Mucosa of rectum (tissue), 2 donors: Measurements from ENCODE around the gene GSTA4.
"Not testable (repeated sequence)": the region's sequence is repeated elsewhere in the genome, so short reads cannot be mapped to it uniquely, and the experiment has no call there.

ENCODE experiments used
- H3K27ac ChIP-seq, 2 donors: one replicate each; pipeline ENCODE4 v1.7.0; 2013; ENCODE audit warnings: inconsistent platforms in 2 of 2, low read depth in 2 of 2, low read length in 2 of 2
- H3K27me3 ChIP-seq, 2 donors: one replicate each; pipeline ENCODE4 v1.7.0; 2013; ENCODE audit warnings: low read length in 2 of 2; ENCODE audit not compliant: control insufficient read depth in 2 of 2, insufficient read depth in 2 of 2
- H3K36me3 ChIP-seq, 2 donors: one replicate each; pipeline ENCODE4 v1.7.0; 2013; ENCODE audit warnings: low read length in 2 of 2; ENCODE audit not compliant: control insufficient read depth in 2 of 2, insufficient read depth in 2 of 2
- H3K4me1 ChIP-seq, 2 donors: one replicate each; pipeline ENCODE4 v1.7.0; 2013; ENCODE audit warnings: low read length in 2 of 2, mild to moderate bottlenecking in 1 of 2; ENCODE audit not compliant: control insufficient read depth in 2 of 2, insufficient read depth in 2 of 2
- H3K4me3 ChIP-seq, 2 donors: one replicate each; pipeline ENCODE4 v1.7.0; 2013; ENCODE audit warnings: low read length in 2 of 2
- H3K9ac ChIP-seq, 2 donors: one replicate each; pipeline ENCODE4 v1.7.0; 2013; ENCODE audit warnings: low read length in 2 of 2, low read depth in 1 of 2, mild to moderate bottlenecking in 1 of 2
- H3K9me3 ChIP-seq, 2 donors: one replicate each; pipeline ENCODE4 v1.7.0; 2013; ENCODE audit warnings: low read length in 2 of 2; ENCODE audit not compliant: control insufficient read depth in 2 of 2
- donor health status: healthy.
- donor health status: Normal muscosa, but diverticular disease.

Gene GSTA4

GRCh38 chr6:52961022-52961421, 34.1 kb downstream of the GSTA4 start:
- not testable (repeated sequence) for H3K4me1 ChIP-seq, H3K27me3 ChIP-seq, H3K9ac ChIP-seq, H3K27ac ChIP-seq, H3K9me3 ChIP-seq, H3K36me3 ChIP-seq
- H3K4me3 ChIP-seq, result peak overlapping the region in 1 of 2 donors; percentile 3

GRCh38 chr6:52960211-52960610, 34.9 kb downstream of the GSTA4 start:
- not testable (repeated sequence) for H3K27me3 ChIP-seq, H3K27ac ChIP-seq, H3K4me3 ChIP-seq, H3K9ac ChIP-seq, H3K4me1 ChIP-seq, H3K36me3 ChIP-seq, H3K9me3 ChIP-seq

DNA sequence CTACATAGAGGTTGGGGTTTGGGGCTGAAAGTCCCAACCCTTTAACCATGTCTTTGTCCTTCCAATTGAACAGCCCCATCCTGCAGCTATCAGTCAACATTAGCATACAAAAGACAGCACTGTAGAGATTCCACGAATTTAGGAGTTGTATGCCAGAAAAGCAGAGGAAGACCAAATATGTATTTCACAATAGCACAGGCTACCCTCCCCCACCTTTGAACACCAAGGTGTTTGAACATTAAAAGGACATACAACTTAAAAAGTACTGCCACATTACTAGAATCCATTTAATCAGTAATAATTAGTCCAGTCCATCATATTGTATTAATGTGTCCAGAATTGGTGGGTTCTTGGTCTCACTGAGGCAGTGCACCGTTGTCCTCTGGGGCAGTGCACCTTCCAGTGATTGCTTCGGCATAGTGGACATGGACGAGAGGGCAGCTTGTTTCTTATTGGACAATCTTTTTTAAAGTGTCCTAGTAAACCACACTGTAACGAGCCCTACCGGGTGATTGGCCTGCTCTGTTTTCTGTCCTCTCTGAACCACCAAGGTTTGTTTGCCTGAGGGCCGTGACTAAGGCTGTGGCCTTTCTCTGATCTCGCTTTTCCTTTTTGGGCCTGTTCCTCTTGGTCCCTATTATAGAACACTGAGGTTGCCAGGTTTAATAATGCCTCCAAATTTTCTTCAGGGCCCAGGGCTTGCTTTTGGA, 36.4 kb downstream of the GSTA4 start:
- Histone ChIP-seq H3K9me3 (no peaks in the 10 kb centered on the region), H3K4me3 (no peak overlapping the region), H3K27ac (no peak overlapping the region), H3K36me3 (no peaks in the 10 kb centered on the region), H3K4me1 (no peaks in the 10 kb centered on the region), H3K27me3 (no peaks in the 10 kb centered on the region), H3K9ac (no peak overlapping the region)

DNA sequence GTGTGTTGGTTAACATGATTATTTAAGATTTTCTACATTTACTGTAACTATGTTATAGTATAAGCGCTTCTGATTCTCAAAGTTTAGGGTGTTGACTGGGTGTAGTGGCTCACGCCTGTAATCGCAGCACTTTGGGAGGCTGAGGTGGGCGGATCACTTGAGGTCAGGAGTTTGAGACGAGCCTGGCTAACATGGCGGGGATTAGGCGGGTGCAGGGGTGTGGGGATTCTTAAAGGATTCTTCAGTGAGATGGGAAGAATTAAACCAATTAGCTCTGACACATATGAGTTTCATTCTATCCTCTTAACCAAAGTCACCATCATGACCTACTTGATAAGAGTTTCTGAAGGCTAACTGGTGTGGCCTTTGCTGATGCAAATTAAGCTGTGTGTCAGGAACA, 39.2 kb downstream of the GSTA4 start:
- H3K4me3 ChIP-seq, result no peak overlapping the region
- no peaks in the 10 kb centered on the region for H3K9me3 ChIP-seq
- no peak overlapping the region for H3K9ac ChIP-seq
- no peaks in the 10 kb centered on the region for H3K36me3 ChIP-seq
- no peak overlapping the region for H3K27ac ChIP-seq
- no peaks in the 10 kb centered on the region for H3K27me3 ChIP-seq
- H3K4me1 ChIP-seq, result no peaks in the 10 kb centered on the region

GRCh38 chr6:52953911-52954839, 40.9 kb downstream of the GSTA4 start:
- no peaks in the 10 kb centered on the region for H3K27me3 ChIP-seq
- H3K27ac ChIP-seq, result no peak overlapping the region
- no peaks in the 10 kb centered on the region for H3K4me1 ChIP-seq
- no peak overlapping the region for H3K4me3 ChIP-seq
- no peaks in the 10 kb centered on the region for H3K9me3 ChIP-seq
- no peak overlapping the region for H3K9ac ChIP-seq
- no peaks in the 10 kb centered on the region for H3K36me3 ChIP-seq

DNA sequence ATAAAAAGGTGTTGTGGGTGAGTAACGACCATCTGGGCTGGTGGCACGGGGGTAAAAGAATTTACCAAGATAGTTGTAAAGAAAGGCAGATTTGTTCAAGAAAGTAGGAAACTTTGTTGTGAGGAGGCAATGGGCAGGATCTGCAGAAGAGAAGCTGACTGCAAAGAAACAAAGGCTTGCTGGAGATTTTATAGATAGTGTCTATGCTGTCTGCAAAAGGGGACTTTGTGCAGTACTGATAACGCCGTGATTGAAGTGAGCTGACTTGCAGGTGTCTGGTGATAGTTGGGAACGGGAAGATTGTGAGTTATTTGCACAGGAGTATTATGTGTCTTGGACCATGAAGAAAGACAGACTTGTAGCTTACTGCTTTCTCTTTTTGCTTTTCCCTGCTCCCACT, 48.8 kb downstream of the GSTA4 start:
- Histone ChIP-seq H3K36me3 (no peaks in the 10 kb centered on the region), H3K27me3 (no peaks in the 10 kb centered on the region), H3K4me1 (no peaks in the 10 kb centered on the region), H3K4me3 (no peak overlapping the region), H3K9ac (no peak overlapping the region), H3K27ac (no peak overlapping the region), H3K9me3 (no peaks in the 10 kb centered on the region)

DNA sequence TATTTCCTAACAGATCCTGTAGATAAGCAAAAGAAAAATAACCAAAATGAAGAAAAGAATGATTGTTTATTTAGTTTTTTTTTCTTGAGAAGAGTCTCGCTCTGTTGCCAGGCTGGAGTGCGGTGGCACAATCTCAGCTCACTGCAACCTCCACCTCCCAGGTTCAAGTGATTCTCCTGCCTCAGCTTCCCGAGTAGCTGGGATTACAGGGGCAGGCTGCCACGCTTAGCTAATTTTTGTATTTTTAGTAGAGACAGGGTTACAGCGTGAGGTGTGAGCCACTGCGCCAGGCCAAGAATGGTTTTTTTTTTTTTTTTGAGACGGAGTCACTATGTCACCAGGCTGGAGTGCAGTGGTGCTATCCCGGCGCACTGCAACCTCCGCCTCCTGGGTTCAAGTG, 52.3 kb downstream of the GSTA4 start:
- not testable (repeated sequence) for H3K9ac ChIP-seq, H3K36me3 ChIP-seq, H3K4me1 ChIP-seq, H3K4me3 ChIP-seq, H3K27ac ChIP-seq, H3K27me3 ChIP-seq, H3K9me3 ChIP-seq

GRCh38 chr6:52942221-52942620, 52.9 kb downstream of the GSTA4 start:
- Histone ChIP-seq H3K9me3 (no peaks in the 10 kb centered on the region), H3K36me3 (no peaks in the 10 kb centered on the region), H3K9ac (no peak overlapping the region), H3K27me3 (no peaks in the 10 kb centered on the region), H3K4me3 (no peak overlapping the region), H3K4me1 (no peaks in the 10 kb centered on the region), H3K27ac (no peak overlapping the region)

DNA sequence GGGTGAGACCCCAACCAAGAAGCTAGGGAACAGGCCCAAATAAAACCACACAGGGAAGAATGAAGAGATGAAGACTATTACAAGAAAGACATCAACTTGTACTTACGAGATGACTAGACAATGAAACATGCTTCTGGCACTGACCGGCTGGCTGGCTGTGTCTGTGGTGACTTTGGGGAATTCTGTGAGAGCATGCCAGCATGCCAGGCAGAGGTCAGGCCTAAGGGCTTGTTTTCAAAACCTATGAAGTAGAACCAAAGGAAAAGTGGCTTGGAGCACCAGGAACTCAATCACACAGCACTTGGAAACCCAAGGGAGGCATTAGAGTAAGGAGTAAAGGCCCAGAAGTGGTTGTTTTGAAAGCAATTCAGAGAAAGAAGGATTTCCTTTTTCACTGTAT, 57.2 kb downstream of the GSTA4 start:
- H3K9ac ChIP-seq, result no peak overlapping the region
- H3K9me3 ChIP-seq, result no peaks in the 10 kb centered on the region
- no peak overlapping the region for H3K4me3 ChIP-seq
- H3K27ac ChIP-seq, result no peak overlapping the region
- no peaks in the 10 kb centered on the region for H3K36me3 ChIP-seq
- H3K4me1 ChIP-seq, result no peaks in the 10 kb centered on the region
- no peaks in the 10 kb centered on the region for H3K27me3 ChIP-seq

DNA sequence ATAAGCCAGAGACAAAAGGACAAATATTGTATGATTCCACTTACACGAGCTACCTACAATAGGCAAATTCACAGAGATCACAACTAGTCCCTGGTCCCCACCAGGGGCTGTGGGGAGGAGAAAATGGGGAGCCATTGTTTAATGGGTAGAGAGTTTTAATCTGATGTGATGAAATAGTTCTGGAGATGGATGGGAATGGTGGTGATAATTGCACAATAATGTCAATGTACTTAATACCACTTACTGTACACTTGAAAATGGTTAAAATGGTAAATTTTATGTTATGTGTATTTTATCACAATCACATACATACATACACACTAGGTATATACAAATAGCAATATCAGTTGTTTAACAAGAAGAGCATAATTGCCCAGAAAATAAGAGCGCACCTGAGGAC, 61.3 kb downstream of the GSTA4 start:
- Histone ChIP-seq H3K4me1 (no peaks in the 10 kb centered on the region), H3K36me3 (no peaks in the 10 kb centered on the region)

More for the DNA sequence above, 61.3 kb downstream of the GSTA4 start:
- H3K4me3 ChIP-seq, result no peak overlapping the region
- no peaks in the 10 kb centered on the region for H3K27me3 ChIP-seq
- no peak overlapping the region for H3K9ac ChIP-seq
- no peaks in the 10 kb centered on the region for H3K9me3 ChIP-seq
- no peak overlapping the region for H3K27ac ChIP-seq
